OCI-LY1 (cell line): Measurements from ENCODE around the gene NEK6.
"Not testable (repeated sequence)": the region's sequence is repeated elsewhere in the genome, so short reads cannot be mapped to it uniquely, and the experiment has no call there.

Experiments used
- H2AFZ ChIP-seq: fragments of 200-600 bp; sonication (generic), shearing (Covaris generic); 2 replicates; pipeline ENCODE4 v1.6.0; 2014; ENCODE audit warnings: antibody characterized with exemption, mild to moderate bottlenecking, low read length
- H3F3A ChIP-seq: fragments of 200-600 bp; sonication (generic), shearing (Covaris generic); 2 replicates; pipeline ENCODE4 v1.6.0; 2014; ENCODE audit warnings: mild to moderate bottlenecking, antibody characterized with exemption, low read length, moderate library complexity; ENCODE audit not compliant: insufficient read depth
- H3K27ac ChIP-seq: fragments of 200-600 bp; sonication (generic); 2 replicates; pipeline ENCODE4 v1.5.1; 2014; ENCODE audit warnings: low read length, mixed run types, mild to moderate bottlenecking, low read depth; ENCODE audit not compliant: poor library complexity, severe bottlenecking
- H3K27me3 ChIP-seq: fragments of 200-600 bp; sonication (generic); 2 replicates; pipeline ENCODE4 v1.6.0; 2014; ENCODE audit warnings: antibody characterized with exemption, mild to moderate bottlenecking, low read length, moderate library complexity; ENCODE audit not compliant: insufficient read depth
- H3K36me3 ChIP-seq: fragments of 200-600 bp; sonication (generic); 2 replicates; pipeline ENCODE4 v1.6.1; 2014; ENCODE audit warnings: mild to moderate bottlenecking, antibody characterized with exemption, low read length, moderate library complexity, mixed read lengths; ENCODE audit not compliant: insufficient read depth
- H3K4me1 ChIP-seq: fragments of 200-600 bp; sonication (generic); 2 replicates; pipeline ENCODE4 v1.5.1; 2014; ENCODE audit warnings: mild to moderate bottlenecking, low read length, moderate library complexity; ENCODE audit not compliant: insufficient read depth, severe bottlenecking
- H3K4me2 ChIP-seq: fragments of 200-600 bp; sonication (generic), shearing (Covaris generic); 2 replicates; pipeline ENCODE4 v1.6.1; 2014; ENCODE audit warnings: low read length
- H3K4me3 ChIP-seq: fragments of 200-600 bp; sonication (generic); 2 replicates; pipeline ENCODE4 v1.5.1; 2014; ENCODE audit warnings: low read length, low read depth, mild to moderate bottlenecking, mixed read lengths; ENCODE audit not compliant: poor library complexity, severe bottlenecking
- H3K79me2 ChIP-seq: fragments of 200-600 bp; shearing (Covaris generic); 2 replicates; pipeline ENCODE4 v1.6.1; 2016; ENCODE audit warnings: mixed run types, low read length, mixed read lengths; ENCODE audit not compliant: insufficient read depth
- H3K9ac ChIP-seq: fragments of 200-600 bp; sonication (generic), shearing (Covaris generic); 2 replicates; pipeline ENCODE4 v1.6.1; 2014; ENCODE audit warnings: mild to moderate bottlenecking, low read length, mixed read lengths
- H3K9me2 ChIP-seq: fragments of 200-600 bp; sonication (generic), shearing (Covaris generic); 2 replicates; pipeline ENCODE4 v1.6.1; 2014; ENCODE audit warnings: low read depth, mild to moderate bottlenecking, low read length, mixed read lengths
- H3K9me3 ChIP-seq: fragments of 200-600 bp; shearing (Covaris generic); 2 replicates; pipeline ENCODE4 v1.6.1; 2014; ENCODE audit warnings: low read length, mixed read lengths
- H4K20me1 ChIP-seq: fragments of 200-600 bp; sonication (generic), shearing (Covaris generic); 2 replicates; pipeline ENCODE4 v1.6.0; 2016; ENCODE audit warnings: mild to moderate bottlenecking, low read length; ENCODE audit not compliant: insufficient read depth
- EZH2 ChIP-seq: fragments of 200-600 bp; sonication (generic), shearing (Covaris generic); IDR thresholded peaks from 2 replicates; pipeline ENCODE4 v1.8.0; 2017; ENCODE audit warnings: borderline replicate concordance, mixed run types, mild to moderate bottlenecking, antibody characterized with exemption, low read length, moderate library complexity, mixed read lengths
- TF ChIP-seq, protein P1 (sequence below): fragments of 200-600 bp; sonication (generic), shearing (Covaris generic); IDR thresholded peaks from 2 replicates; pipeline ENCODE4 v1.5.1; 2017; ENCODE audit warnings: mild to moderate bottlenecking, antibody characterized with exemption, low read length, moderate library complexity, mixed read lengths

NEK6 gene

DNA sequence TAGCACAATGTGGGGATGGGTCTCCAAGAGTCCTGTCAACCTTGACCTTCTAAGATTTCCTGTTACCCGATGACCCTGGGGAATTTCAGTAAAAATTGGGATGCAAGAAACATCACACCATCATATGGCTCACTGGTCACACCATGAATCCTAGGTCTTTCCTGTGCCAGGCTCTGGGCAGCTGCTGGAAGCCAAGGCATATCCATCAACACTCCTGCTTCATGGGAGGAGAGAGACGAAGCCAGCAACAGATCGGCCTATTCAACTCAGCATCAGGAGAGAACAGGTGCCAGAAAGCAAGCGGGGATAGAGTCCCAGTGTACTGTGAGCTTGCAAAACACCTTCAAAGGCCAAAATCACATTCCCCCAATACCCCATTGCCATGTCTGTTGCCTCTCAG, 6.5 kb upstream of the NEK6 start:
- no peaks in the 10 kb centered on the region for H3F3A ChIP-seq
- no peaks in the 10 kb centered on the region for H3K79me2 ChIP-seq

DNA sequence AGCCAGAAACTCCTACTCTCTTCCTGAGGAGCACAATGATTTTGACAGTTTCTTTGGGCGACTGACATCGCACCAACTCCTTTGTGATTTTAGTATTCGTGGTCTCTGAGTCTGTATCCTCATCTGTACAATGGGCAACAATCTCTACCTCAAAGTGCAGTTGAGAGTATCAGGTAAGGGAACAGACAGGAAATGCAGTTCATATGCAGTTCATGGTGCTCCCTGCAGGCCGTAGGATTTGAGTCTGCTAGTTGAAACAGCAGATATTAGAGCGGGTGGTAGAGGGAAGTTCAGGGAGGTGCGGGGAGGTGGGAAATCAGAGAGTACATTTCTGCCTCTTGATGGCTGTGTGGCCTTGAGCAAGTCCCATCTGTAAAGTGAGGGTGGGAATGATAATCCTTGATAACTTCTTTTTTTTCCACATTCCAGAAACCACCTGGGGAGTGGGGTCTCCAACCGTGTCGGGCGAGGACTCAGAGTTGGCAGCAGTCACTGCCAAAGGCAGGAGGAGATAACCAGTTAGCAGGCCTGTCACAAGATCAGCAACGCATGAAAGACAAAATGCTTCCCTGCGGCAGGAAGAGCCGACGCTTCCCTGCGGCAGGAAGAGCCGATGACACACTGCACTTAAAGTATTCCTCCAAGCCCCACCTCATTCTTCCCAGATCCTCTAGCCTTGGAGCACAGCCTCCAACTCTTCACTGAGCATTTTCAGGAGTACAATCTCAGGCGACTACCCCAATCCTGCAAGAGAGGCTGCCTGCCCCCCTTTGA, 6.0 kb upstream of the NEK6 start:
- H4K20me1 ChIP-seq = no peaks in the 10 kb centered on the region
- no peak overlapping the region for H3K4me3 ChIP-seq
- no peak overlapping the region for H3K27ac ChIP-seq
- H3K36me3 ChIP-seq = no peaks in the 10 kb centered on the region
- no peak overlapping the region for H3K4me2 ChIP-seq
- no peaks in the 10 kb centered on the region for H3F3A ChIP-seq
- TF ChIP-seq, protein P1, sequence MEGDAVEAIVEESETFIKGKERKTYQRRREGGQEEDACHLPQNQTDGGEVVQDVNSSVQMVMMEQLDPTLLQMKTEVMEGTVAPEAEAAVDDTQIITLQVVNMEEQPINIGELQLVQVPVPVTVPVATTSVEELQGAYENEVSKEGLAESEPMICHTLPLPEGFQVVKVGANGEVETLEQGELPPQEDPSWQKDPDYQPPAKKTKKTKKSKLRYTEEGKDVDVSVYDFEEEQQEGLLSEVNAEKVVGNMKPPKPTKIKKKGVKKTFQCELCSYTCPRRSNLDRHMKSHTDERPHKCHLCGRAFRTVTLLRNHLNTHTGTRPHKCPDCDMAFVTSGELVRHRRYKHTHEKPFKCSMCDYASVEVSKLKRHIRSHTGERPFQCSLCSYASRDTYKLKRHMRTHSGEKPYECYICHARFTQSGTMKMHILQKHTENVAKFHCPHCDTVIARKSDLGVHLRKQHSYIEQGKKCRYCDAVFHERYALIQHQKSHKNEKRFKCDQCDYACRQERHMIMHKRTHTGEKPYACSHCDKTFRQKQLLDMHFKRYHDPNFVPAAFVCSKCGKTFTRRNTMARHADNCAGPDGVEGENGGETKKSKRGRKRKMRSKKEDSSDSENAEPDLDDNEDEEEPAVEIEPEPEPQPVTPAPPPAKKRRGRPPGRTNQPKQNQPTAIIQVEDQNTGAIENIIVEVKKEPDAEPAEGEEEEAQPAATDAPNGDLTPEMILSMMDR = no peak
- no peak for TF ChIP-seq EZH2
- no peaks in the 10 kb centered on the region for H3K9me3 ChIP-seq
- H3K4me1 ChIP-seq = no peaks in the 10 kb centered on the region
- no peak overlapping the region for H2AFZ ChIP-seq
- H3K27me3 ChIP-seq = peaks cover 2% of the 10 kb centered on the region; the same call in 1 of the 2 replicates
- no peaks in the 10 kb centered on the region for H3K79me2 ChIP-seq
- H3K9ac ChIP-seq = no peak overlapping the region
- no peaks in the 10 kb centered on the region for H3K9me2 ChIP-seq

More for the DNA sequence above, 6.5 kb upstream of the NEK6 start:
- Histone ChIP-seq H3K4me1 (no peaks in the 10 kb centered on the region), H3K36me3 (no peaks in the 10 kb centered on the region), H3K27ac (no peak overlapping the region), H3K4me2 (no peak overlapping the region), H2AFZ (no peak overlapping the region), H3K9me3 (no peaks in the 10 kb centered on the region), H3K9me2 (no peaks in the 10 kb centered on the region), H4K20me1 (no peaks in the 10 kb centered on the region), H3K4me3 (no peak overlapping the region), H3K9ac (no peak overlapping the region), H3K27me3 (no peaks in the 10 kb centered on the region; the same call in 1 of the 2 replicates)
- TF ChIP-seq EZH2 = no peak
- TF ChIP-seq, protein P1 = no peak

DNA sequence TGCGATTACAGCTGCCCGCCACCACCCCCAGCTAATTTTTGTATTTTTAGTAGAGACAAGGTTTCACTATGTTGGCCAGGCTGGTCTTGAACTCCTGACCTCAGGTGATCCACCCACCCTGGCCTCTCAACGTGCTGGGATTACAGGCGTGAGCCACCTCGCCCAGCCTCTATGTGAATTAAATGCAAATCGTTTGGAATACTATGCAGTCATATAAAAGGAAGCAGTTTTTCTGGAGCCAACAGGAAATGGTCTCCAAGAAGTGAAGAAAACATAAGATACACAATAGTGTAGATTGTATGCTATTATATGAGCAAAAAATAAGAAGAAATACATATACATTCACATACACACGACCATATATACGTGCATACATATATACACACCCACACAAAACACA, 4.9 kb upstream of the NEK6 start:
- not testable (repeated sequence) for H3K4me3 ChIP-seq, H3K9me3 ChIP-seq, H3K27me3 ChIP-seq, H4K20me1 ChIP-seq, H3K79me2 ChIP-seq, H3K27ac ChIP-seq, H2AFZ ChIP-seq, H3K9ac ChIP-seq, H3K9me2 ChIP-seq, H3F3A ChIP-seq, H3K4me1 ChIP-seq, H3K4me2 ChIP-seq, H3K36me3 ChIP-seq

DNA sequence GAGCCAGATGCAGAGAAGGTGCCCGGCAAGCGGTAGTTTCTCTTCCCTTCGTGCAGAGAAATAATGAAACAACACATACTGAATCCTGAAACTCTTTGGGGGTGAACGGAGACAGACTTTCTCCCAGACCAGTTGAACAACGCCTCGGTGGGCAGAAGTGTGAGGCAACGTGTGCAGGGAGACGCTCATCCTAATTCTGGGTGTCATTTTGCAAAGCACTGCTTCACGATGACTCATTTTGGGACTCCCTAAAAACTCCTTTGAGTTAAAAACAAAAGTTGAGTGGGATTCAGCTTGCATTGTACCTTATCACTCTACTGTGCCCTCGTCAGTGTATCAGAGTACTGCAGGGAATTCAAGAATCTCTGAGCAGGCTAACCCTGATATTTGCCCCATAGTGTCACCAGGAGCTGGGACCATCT, 3.5 kb upstream of the NEK6 start:
- Histone ChIP-seq H3K36me3 (no peaks in the 10 kb centered on the region), H3F3A (no peaks in the 10 kb centered on the region), H2AFZ (no peak overlapping the region), H3K9me3 (no peaks in the 10 kb centered on the region), H3K9ac (no peak overlapping the region), H3K4me3 (no peak overlapping the region), H4K20me1 (no peaks in the 10 kb centered on the region), H3K9me2 (no peaks in the 10 kb centered on the region), H3K4me1 (no peaks in the 10 kb centered on the region), H3K27me3 (peaks cover 8% of the 10 kb centered on the region; the same call in 1 of the 2 replicates), H3K4me2 (no peak overlapping the region), H3K27ac (no peak overlapping the region), H3K79me2 (no peaks in the 10 kb centered on the region)
- TF ChIP-seq, protein P1 = no peak
- no peak for TF ChIP-seq EZH2
